Chondrocyte (in vitro differentiated cells): Measurements from ENCODE around the gene PKLR. TPM values are rescaled to one million over a fixed set of nuclear protein-coding genes. Genes with fewer than 3 reads are reported as not detected.

Source experiments
- DNase-seq: peaks from one replicate; pipeline ENCODE4 v3.0.0; 2021; ENCODE audit warnings: mixed read lengths, low spot score
- H3K27ac Mint-ChIP-seq: one replicate; pipeline ENCODE4 v1.8.0; 2021; ENCODE audit warnings: mild to moderate bottlenecking, moderate library complexity, mixed read lengths; ENCODE audit not compliant: unreplicated experiment
- H3K27me3 Mint-ChIP-seq: 2 replicates; pipeline ENCODE4 v1.8.0; 2021; ENCODE audit warnings: low read depth, mixed read lengths
- H3K36me3 Mint-ChIP-seq: 2 replicates; pipeline ENCODE4 v1.8.0; 2021; ENCODE audit warnings: low read depth, mixed read lengths
- H3K4me1 Mint-ChIP-seq: 2 replicates; pipeline ENCODE4 v1.8.0; 2021; ENCODE audit warnings: low read depth, mild to moderate bottlenecking, mixed read lengths
- H3K4me3 Mint-ChIP-seq: one replicate; pipeline ENCODE4 v1.8.0; 2021; ENCODE audit warnings: mild to moderate bottlenecking, moderate library complexity, mixed read lengths; ENCODE audit not compliant: unreplicated experiment
- H3K9me3 Mint-ChIP-seq: 2 replicates; pipeline ENCODE4 v1.8.0; 2021; ENCODE audit warnings: low read depth, mixed read lengths
- total RNA-seq: library from RNA; stranded (reverse); gene quantifications from 3 replicates; pipeline ENCODE4 v1.2.1, GENCODE V29; 2021
- TF ChIP-seq, protein P1 (sequence below): fragments of 200-600 bp; sonication (generic); IDR thresholded peaks from 2 replicates; pipeline ENCODE4 v1.5.0; 2021; ENCODE audit warnings: antibody characterized with exemption, mild to moderate bottlenecking, moderate library complexity

The PKLR gene
- total RNA-seq, 1 donor from 2014 or later, result not detected

DNA sequence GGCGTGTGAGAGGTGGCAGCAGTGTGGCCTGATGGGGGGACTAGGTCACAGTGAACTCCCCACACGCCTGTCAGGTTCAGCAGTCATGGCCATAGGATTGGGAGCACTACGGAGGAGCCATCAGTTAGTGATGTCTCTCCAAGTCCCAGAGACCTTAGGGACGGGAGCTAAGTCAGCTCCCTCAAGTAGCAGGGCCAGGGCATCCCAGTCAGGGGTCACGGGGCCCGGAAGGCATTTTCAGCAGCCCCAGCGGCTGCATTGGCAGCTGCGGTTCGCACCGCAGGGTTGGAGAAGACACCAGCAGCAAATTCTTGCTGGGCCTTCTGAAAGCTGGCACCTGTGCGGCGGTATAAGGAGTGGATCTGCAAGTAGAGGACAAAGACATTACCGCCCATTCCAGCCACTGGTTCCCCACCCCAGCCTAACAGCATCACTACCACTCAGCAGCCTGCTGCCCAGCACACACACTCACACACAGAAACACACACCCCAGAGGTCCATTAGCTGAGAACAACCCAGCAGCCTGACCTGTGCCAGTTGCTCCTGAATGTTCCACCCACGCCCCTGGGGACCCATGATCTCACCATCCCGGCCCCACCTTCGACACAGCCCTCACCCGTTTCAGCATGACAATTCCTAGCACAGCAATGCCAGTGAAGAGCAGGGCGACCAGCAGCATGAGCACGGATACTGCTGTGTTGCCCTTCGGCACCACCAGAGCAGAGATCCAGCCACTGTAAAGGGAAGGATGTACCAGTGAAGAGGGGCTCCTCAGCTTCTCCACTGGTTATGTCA, 45.0 kb downstream of the PKLR start:
- Mint-ChIP-seq H3K4me3 (peak overlapping the region; percentile 83), H3K27me3 (no peaks in the 10 kb centered on the region), H3K4me1 (peaks cover 43% of the 10 kb centered on the region), H3K27ac (peak overlapping the region; percentile 93), H3K36me3 (peaks cover 17% of the 10 kb centered on the region), H3K9me3 (no peaks in the 10 kb centered on the region)
- TF ChIP-seq, protein P1, sequence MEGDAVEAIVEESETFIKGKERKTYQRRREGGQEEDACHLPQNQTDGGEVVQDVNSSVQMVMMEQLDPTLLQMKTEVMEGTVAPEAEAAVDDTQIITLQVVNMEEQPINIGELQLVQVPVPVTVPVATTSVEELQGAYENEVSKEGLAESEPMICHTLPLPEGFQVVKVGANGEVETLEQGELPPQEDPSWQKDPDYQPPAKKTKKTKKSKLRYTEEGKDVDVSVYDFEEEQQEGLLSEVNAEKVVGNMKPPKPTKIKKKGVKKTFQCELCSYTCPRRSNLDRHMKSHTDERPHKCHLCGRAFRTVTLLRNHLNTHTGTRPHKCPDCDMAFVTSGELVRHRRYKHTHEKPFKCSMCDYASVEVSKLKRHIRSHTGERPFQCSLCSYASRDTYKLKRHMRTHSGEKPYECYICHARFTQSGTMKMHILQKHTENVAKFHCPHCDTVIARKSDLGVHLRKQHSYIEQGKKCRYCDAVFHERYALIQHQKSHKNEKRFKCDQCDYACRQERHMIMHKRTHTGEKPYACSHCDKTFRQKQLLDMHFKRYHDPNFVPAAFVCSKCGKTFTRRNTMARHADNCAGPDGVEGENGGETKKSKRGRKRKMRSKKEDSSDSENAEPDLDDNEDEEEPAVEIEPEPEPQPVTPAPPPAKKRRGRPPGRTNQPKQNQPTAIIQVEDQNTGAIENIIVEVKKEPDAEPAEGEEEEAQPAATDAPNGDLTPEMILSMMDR, result no peak
- no peak for DNase-seq

DNA sequence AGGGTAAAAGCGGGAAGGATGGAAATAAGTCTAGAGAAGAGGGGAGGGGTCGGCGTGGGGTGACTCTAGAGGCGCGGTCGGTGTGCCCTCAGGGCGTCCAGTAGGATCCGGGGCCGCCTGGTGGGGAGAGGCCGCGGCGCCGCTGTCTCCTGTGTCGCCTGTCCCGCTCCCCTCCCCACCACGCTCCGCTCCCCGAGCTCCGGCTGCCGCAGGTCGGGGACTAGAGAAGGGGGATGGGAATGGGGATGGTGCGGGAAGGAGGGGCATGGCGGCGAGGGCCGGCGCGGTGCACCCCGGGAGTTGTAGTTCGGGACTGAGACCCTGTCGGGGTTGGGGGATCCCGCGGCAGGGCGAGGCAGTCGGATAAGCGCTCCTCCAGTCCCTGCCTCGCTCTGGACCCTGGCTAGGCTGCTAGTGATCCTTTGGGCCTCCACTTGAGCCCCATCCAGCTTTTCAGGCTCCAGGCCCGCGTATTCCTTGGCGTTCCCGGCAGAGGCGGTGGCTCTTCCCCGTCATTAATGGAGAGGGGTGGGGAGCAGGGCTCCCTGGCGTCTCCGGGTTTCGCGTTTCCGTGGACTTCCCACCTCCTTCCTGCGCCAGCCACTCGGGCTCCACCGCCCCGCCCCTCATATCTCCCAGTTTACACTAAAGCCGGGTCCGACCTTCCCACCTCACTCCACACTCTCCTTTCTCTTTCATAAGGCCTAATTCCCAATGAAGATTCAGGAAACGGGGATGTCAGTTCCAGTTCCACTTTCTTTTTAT, 45.8 kb downstream of the PKLR start, which contains the start of gene ENTREP3:
TSS of gene ENTREP3 (minus strand) at position 241 of the 765 bp plus-strand sequence. CDS start 606 bp downstream, outside the sequence.
- H3K4me3 Mint-ChIP-seq, result peak within 1 kb of the TSS; percentile 83
- no peaks in the 10 kb centered on the region for H3K9me3 Mint-ChIP-seq
- no peaks in the 10 kb centered on the region for H3K27me3 Mint-ChIP-seq
- DNase-seq, result peak; percentile 97
- peaks cover 15% of the 10 kb centered on the region for H3K36me3 Mint-ChIP-seq
- TF ChIP-seq, protein P1, result peak; percentile 22
- peak within 1 kb of the TSS; percentile 93 for H3K27ac Mint-ChIP-seq
- H3K4me1 Mint-ChIP-seq, result peaks cover 44% of the 10 kb centered on the region

DNA sequence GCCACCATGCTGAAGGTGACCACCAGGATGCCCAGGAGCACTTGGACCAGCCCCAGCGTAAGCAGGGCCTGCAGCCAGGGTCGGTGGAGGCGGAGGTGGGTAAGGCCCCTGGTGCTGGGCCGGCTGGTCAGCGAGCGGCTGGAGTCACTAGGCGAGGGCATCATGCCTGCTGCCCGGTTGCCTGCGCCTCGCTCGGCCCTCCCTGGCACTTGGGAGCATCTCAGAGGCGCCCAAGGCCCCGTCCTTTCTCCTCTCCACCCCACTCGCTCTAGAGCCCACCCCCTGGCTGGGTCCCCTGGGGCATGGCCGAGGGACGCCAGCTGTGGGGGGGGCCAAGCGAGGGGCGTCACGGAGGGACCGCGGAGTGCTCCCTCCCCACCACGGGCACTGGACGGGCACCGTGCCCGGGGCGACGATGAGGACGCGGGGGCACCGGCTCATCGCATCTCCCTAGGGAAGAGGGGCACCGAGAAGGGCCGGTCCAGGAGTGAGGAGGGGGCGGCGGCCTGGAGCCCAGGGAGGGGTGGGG, 46.5 kb downstream of the PKLR start:
- peaks cover 15% of the 10 kb centered on the region for H3K36me3 Mint-ChIP-seq
- peak overlapping the region; percentile 93 for H3K27ac Mint-ChIP-seq
- H3K9me3 Mint-ChIP-seq, result no peaks in the 10 kb centered on the region
- no peak for DNase-seq
- TF ChIP-seq, protein P1, result no peak
- peak overlapping the region; percentile 83 for H3K4me3 Mint-ChIP-seq
- peaks cover 42% of the 10 kb centered on the region for H3K4me1 Mint-ChIP-seq
- H3K27me3 Mint-ChIP-seq, result no peaks in the 10 kb centered on the region

DNA sequence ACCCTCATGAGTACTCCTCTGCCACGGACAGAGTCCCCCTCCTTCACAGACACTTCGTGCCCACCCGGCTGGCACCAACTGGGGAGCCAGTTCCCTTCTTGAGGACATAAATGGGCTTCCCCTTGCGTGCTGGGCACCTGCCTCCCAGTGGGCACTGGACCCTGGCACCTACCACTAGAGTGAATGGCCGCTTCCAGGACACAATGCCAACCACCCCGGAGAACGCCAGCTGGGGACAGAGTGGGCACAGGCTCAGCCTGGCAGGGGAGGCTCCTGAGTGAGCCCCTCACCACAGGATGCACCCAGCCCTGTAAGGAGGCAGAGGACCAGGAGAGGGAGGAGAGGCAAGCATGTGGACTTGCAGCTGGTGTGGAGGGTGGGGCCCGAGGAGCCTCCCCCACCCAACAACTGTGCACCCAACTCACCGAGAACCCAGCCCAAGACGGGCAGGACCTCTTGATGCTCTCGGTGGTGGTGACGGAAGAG, 47.0 kb downstream of the PKLR start:
- no peak for DNase-seq
- Mint-ChIP-seq H3K27me3 (no peaks in the 10 kb centered on the region), H3K9me3 (no peaks in the 10 kb centered on the region), H3K4me3 (peak overlapping the region; percentile 83), H3K4me1 (peaks cover 42% of the 10 kb centered on the region), H3K36me3 (peaks cover 15% of the 10 kb centered on the region), H3K27ac (peak overlapping the region; percentile 73)
- TF ChIP-seq, protein P1, result peak; percentile 4

DNA sequence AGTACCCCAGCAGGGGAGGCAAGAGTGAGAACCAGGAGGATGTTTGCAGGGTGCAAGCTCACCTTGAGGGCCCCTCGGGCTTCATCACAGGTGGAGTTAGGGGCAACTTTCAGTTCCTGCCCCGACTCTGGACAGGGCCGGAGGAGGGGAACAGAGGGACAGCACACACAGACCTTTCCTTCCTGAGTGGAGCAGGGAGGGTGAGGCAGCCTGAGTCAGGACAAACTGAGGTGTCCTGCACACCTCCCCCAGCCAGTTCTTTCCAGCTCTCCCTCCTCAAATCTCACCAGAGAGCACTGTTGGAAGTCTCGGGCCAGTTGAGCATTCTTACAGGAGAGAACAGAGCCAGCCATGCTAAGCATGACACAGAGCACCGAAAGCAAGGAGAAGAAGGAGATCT, 47.4 kb downstream of the PKLR start:
- Mint-ChIP-seq H3K27ac (peak overlapping the region; percentile 73), H3K36me3 (peaks cover 15% of the 10 kb centered on the region), H3K4me1 (peaks cover 42% of the 10 kb centered on the region), H3K27me3 (no peaks in the 10 kb centered on the region), H3K9me3 (no peaks in the 10 kb centered on the region), H3K4me3 (peak overlapping the region; percentile 83)
- TF ChIP-seq, protein P1, result no peak
- no peak for DNase-seq
